Measurements from ENCODE around the gene VOPP1. TPM values are rescaled to one million over a fixed set of nuclear protein-coding genes. Genes with fewer than 3 reads are reported as not detected.

VOPP1 gene
- total and polyA plus RNA-seq, 2 donors (not counting 3 experiments of a cell fraction or from before 2014, with no cell fraction given) = 85.6 to 154 TPM

DNA sequence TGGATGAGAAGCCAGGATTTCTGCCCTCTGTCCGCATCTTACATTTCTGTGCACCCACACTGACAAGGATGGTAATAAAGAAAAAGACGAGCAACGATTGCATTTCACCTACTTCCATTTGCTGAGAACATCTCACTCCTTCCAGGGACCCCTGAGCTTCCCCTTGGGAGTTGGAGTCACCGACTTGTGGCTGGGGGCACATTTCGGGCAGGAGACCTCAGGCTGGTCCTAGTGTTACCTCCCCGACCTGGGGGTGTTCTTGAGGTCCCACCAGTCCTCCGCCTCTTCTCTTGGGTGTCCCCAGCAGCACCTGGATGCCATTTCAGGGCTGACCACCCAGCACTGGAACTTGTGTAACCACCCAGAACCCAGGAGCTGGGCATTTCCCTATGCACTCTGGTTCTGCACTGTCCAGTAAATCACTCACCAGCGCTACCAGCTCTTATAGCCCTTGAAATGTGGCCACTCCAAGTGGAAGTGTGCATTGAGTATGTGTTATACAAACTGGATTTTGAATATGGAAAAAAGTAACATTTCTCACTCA is 122.2 kb downstream of the VOPP1 start:
- CTCF ChIA-PET = no interaction called here
- Histone ChIP-seq H3K4me2 (ENCODE audit: insufficient read depth, low read length) (no peak overlapping the region), H3K27me3 (ENCODE audit: control insufficient read depth in 2 of 2, insufficient read depth in 2 of 2, low read length in 2 of 2) (no peaks in the 10 kb centered on the region), H4K20me1 (replicated peaks; ENCODE audit: control insufficient read depth, extremely low read depth, insufficient read depth, low read length) (no peaks in the 10 kb centered on the region), H3K27ac (ENCODE audit: insufficient read depth, low read depth, low read length) (no peak overlapping the region), H3K9me3 (replicated peaks; ENCODE audit: control insufficient read depth, insufficient read depth, low read length) (no peaks in the 10 kb centered on the region), H2AFZ (ENCODE audit: low read depth, low read length) (no peak overlapping the region), H3K36me3 (ENCODE audit: control insufficient read depth in 2 of 2, extremely low read depth in 1 of 2, insufficient read depth in 2 of 2, low read length in 2 of 2) (no peaks in the 10 kb centered on the region), H3K9ac (replicated peaks; ENCODE audit: extremely low read depth, insufficient read depth, low read length) (no peak overlapping the region), H3K4me3 (replicated peaks in 1 of 3; ENCODE audit: insufficient read depth in 1 of 3, low read depth in 1 of 3, low read length in 3 of 3) (no peak overlapping the region), H3K9me1 (replicated peaks; ENCODE audit: control insufficient read depth, extremely low read depth, insufficient read depth, low read length) (no peaks in the 10 kb centered on the region), H3K4me1 (ENCODE audit: control insufficient read depth, extremely low read depth, insufficient read depth, low read length) (no peaks in the 10 kb centered on the region), H3K79me2 (ENCODE audit: control insufficient read depth, insufficient read depth, low read length) (no peaks in the 10 kb centered on the region)
- TF ChIP-seq, protein P1, sequence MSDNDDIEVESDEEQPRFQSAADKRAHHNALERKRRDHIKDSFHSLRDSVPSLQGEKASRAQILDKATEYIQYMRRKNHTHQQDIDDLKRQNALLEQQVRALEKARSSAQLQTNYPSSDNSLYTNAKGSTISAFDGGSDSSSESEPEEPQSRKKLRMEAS (IDR thresholded peaks at IDR 0.05; ENCODE audit: insufficient read depth, insufficient read length) = no peak
- TF ChIP-seq POLR2A (IDR thresholded peaks at IDR 0.05; ENCODE audit: low read depth, low read length) (no peak), EZH2 (IDR thresholded peaks at IDR 0.05; ENCODE audit: borderline replicate concordance, low read depth, low read length, severe bottlenecking) (no peak), POLR2AphosphoS5 (IDR thresholded peaks at IDR 0.05; ENCODE audit: insufficient read depth, low read depth, low read length) (no peak), FOS (IDR thresholded peaks at IDR 0.05; ENCODE audit: borderline replicate concordance, insufficient read depth, low read length) (no peak), GATA2 (IDR thresholded peaks at IDR 0.05; ENCODE audit: insufficient read depth, insufficient read length, low read depth, low read length) (no peak), MYC (IDR thresholded peaks at IDR 0.05; ENCODE audit: low read depth, low read length) (no peak), JUN (IDR thresholded peaks at IDR 0.05; ENCODE audit: borderline replicate concordance, insufficient read depth, insufficient read length, low read depth) (no peak)
- TF ChIP-seq, protein P2, sequence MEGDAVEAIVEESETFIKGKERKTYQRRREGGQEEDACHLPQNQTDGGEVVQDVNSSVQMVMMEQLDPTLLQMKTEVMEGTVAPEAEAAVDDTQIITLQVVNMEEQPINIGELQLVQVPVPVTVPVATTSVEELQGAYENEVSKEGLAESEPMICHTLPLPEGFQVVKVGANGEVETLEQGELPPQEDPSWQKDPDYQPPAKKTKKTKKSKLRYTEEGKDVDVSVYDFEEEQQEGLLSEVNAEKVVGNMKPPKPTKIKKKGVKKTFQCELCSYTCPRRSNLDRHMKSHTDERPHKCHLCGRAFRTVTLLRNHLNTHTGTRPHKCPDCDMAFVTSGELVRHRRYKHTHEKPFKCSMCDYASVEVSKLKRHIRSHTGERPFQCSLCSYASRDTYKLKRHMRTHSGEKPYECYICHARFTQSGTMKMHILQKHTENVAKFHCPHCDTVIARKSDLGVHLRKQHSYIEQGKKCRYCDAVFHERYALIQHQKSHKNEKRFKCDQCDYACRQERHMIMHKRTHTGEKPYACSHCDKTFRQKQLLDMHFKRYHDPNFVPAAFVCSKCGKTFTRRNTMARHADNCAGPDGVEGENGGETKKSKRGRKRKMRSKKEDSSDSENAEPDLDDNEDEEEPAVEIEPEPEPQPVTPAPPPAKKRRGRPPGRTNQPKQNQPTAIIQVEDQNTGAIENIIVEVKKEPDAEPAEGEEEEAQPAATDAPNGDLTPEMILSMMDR (IDR thresholded peaks at IDR 0.05; ENCODE audit: extremely low read depth in 1 of 2, insufficient read depth in 1 of 2, low read depth in 1 of 2, low read length in 2 of 2) = no peak
- POLR2A ChIA-PET = no interaction called here
- intact Hi-C loops (cut with micrococcal nuclease) (no loop called here), dilution Hi-C loops (cut with MboI; ENCODE audit: extremely low pct_ligation_motif_present, low sequenced_read_pairs) (no loop called here)
- BruUV-seq (replicated peaks) = no TSS peak
- FAIRE-seq (no peak), DNase-seq (ENCODE audit: low read depth, low spot score) (no peak)
